ENCODE measurements around the gene GID8.

The GID8 gene

GRCh38 chr20:62889871-62890270, 48.1 kb upstream of the GID8 start:
- no peak for TF ChIP-seq FOXP2 (optimal IDR thresholded peaks at IDR 0.05; ENCODE audit: borderline replicate concordance, extremely low read depth, extremely low read length, insufficient read depth)
- TF ChIP-seq POLR2AphosphoS5 (IDR thresholded peaks at IDR 0.05; ENCODE audit: low read depth, low read length), result no peak
- no peak for TF ChIP-seq TAF1 (IDR thresholded peaks at IDR 0.05; ENCODE audit: borderline replicate concordance, insufficient read depth, low read length)
- TF ChIP-seq SIN3A (IDR thresholded peaks at IDR 0.05; ENCODE audit: borderline replicate concordance, insufficient read depth, low read length), result no peak
- no peak for TF ChIP-seq REST (IDR thresholded peaks at IDR 0.05; ENCODE audit: insufficient read depth in 1 of 2, low read depth in 2 of 2, low read length in 2 of 2)

GRCh38 chr20:62890444-62890843, 47.5 kb upstream of the GID8 start:
- no peak for TF ChIP-seq TAF1 (IDR thresholded peaks at IDR 0.05; ENCODE audit: borderline replicate concordance, insufficient read depth, low read length)
- no peak for TF ChIP-seq SIN3A (IDR thresholded peaks at IDR 0.05; ENCODE audit: borderline replicate concordance, insufficient read depth, low read length)
- TF ChIP-seq FOXP2 (optimal IDR thresholded peaks at IDR 0.05; ENCODE audit: borderline replicate concordance, extremely low read depth, extremely low read length, insufficient read depth), result no peak
- no peak for TF ChIP-seq REST (IDR thresholded peaks at IDR 0.05; ENCODE audit: insufficient read depth in 1 of 2, low read depth in 2 of 2, low read length in 2 of 2)
- no peak for TF ChIP-seq POLR2AphosphoS5 (IDR thresholded peaks at IDR 0.05; ENCODE audit: low read depth, low read length)

- TF ChIP-seq FOXP2 (optimal IDR thresholded peaks at IDR 0.05; ENCODE audit: borderline replicate concordance, extremely low read depth, extremely low read length, insufficient read depth), result peak; percentile 82
- no peak for TF ChIP-seq REST (IDR thresholded peaks at IDR 0.05; ENCODE audit: insufficient read depth in 1 of 2, low read depth in 2 of 2, low read length in 2 of 2)
These were observed 46.8 kb upstream of the GID8 start for GRCh38 chr20:62891111-62891510.

- TF ChIP-seq SIN3A (IDR thresholded peaks at IDR 0.05; ENCODE audit: borderline replicate concordance, insufficient read depth, low read length) (no peak), FOXP2 (optimal IDR thresholded peaks at IDR 0.05; ENCODE audit: borderline replicate concordance, extremely low read depth, extremely low read length, insufficient read depth) (no peak), POLR2AphosphoS5 (IDR thresholded peaks at IDR 0.05; ENCODE audit: low read depth, low read length) (no peak), REST (IDR thresholded peaks at IDR 0.05; ENCODE audit: insufficient read depth in 1 of 2, low read depth in 2 of 2, low read length in 2 of 2) (no peak), TAF1 (IDR thresholded peaks at IDR 0.05; ENCODE audit: borderline replicate concordance, insufficient read depth, low read length) (no peak)
These were observed 45.3 kb upstream of the GID8 start for GRCh38 chr20:62892348-62893304.
